WTC11 (cell line): ENCODE measurements around the gene S100PBP. TPM values are rescaled to one million over a fixed set of nuclear protein-coding genes. Genes with fewer than 3 reads are reported as not detected.

Source experiments
- ATAC-seq: fragments of 200-7000 bp; cut with Tn5 transposase; 2 replicates; pipeline ENCODE4 v1.10.0; 2021; ENCODE audit warnings: mild to moderate bottlenecking, moderate library complexity
- CTCF ChIA-PET: fragments of 300-600 bp; sonication (Branson Sonifier 250); formaldehyde crosslinking; loops from one replicate; lab custom pipeline; 2021; ENCODE audit warnings: antibody characterized with exemption; lab: Charles Lee
- POLR2A ChIA-PET: fragments of 350-600 bp; sonication (Branson Sonifier 250); formaldehyde crosslinking; loops from one replicate; lab custom pipeline; 2021; ENCODE audit warnings: antibody characterized with exemption; lab: Charles Lee
- DNase-seq: peaks from one replicate; pipeline ENCODE4 v3.0.0; 2021; ENCODE audit warnings: low spot score
- H3K27ac Mint-ChIP-seq: 2 replicates; pipeline ENCODE4 v1.8.0; 2021; ENCODE audit warnings: mixed read lengths
- H3K27me3 Mint-ChIP-seq: 2 replicates; pipeline ENCODE4 v1.8.0; 2021; ENCODE audit warnings: low read depth, mild to moderate bottlenecking, moderate library complexity, mixed read lengths
- H3K36me3 Mint-ChIP-seq: 2 replicates; pipeline ENCODE4 v1.8.0; 2021; ENCODE audit warnings: mixed read lengths
- H3K4me1 Mint-ChIP-seq: 2 replicates; pipeline ENCODE4 v1.8.0; 2022; ENCODE audit warnings: mixed read lengths
- H3K4me3 Mint-ChIP-seq: 2 replicates; pipeline ENCODE4 v1.8.0; 2021; ENCODE audit warnings: mild to moderate bottlenecking, moderate library complexity, mixed read lengths
- H3K9me3 Mint-ChIP-seq: 2 replicates; pipeline ENCODE4 v1.8.0; 2021; ENCODE audit warnings: mixed read lengths
- AFF4 ChIP-seq: sonication (generic); formaldehyde crosslinking; IDR thresholded peaks from 2 replicates; pipeline ENCODE4 v1.8.1; 2023; ENCODE audit warnings: mild to moderate bottlenecking, missing genetic modification reagents, borderline replicate concordance
- ATF2 ChIP-seq: sonication (generic); formaldehyde crosslinking; IDR thresholded peaks from 2 replicates; pipeline ENCODE4 v1.8.1; 2022; ENCODE audit warnings: low read depth, missing genetic modification reagents, borderline replicate concordance
- ATF3 ChIP-seq: sonication (generic); formaldehyde crosslinking; conservative IDR thresholded peaks from 2 replicates; pipeline ENCODE4 v1.8.1; 2022; ENCODE audit warnings: mild to moderate bottlenecking, missing genetic modification reagents
- ELF4 ChIP-seq: sonication (generic); formaldehyde crosslinking; IDR thresholded peaks from 2 replicates; pipeline ENCODE4 v1.8.1; 2022; ENCODE audit warnings: low read depth, mild to moderate bottlenecking, moderate library complexity, missing genetic modification reagents
- EMX1 ChIP-seq: fragments of 250-450 bp; sonication (Bioruptor Pico); IDR thresholded peaks from 2 replicates; pipeline ENCODE4 v1.8.0; 2021; ENCODE audit warnings: mild to moderate bottlenecking
- FOXK1 ChIP-seq: sonication (generic); formaldehyde crosslinking; IDR thresholded peaks from 2 replicates; pipeline ENCODE4 v1.8.0; 2022; ENCODE audit warnings: mild to moderate bottlenecking, moderate library complexity, missing genetic modification reagents
- FOXP1 ChIP-seq: sonication (generic); formaldehyde crosslinking; IDR thresholded peaks from 2 replicates; pipeline ENCODE4 v1.8.0; 2022; ENCODE audit warnings: missing genetic modification reagents, mild to moderate bottlenecking, moderate library complexity, borderline replicate concordance
- GTF2I ChIP-seq: fragments of 250-450 bp; sonication (Bioruptor Pico); conservative IDR thresholded peaks from 2 replicates; pipeline ENCODE4 v1.4.0; 2021; ENCODE audit warnings: mild to moderate bottlenecking
- HMGXB4 ChIP-seq: sonication (generic); formaldehyde crosslinking; IDR thresholded peaks from 2 replicates; pipeline ENCODE4 v1.8.1; 2023; ENCODE audit warnings: mild to moderate bottlenecking, moderate library complexity, missing genetic modification reagents
- KAT7 ChIP-seq: sonication (generic); formaldehyde crosslinking; IDR thresholded peaks from 2 replicates; pipeline ENCODE4 v1.8.1; 2023; ENCODE audit warnings: missing genetic modification reagents, mild to moderate bottlenecking, borderline replicate concordance
- MAX ChIP-seq: sonication (generic); formaldehyde crosslinking; IDR thresholded peaks from 2 replicates; pipeline ENCODE4 v1.8.0; 2022; ENCODE audit warnings: mild to moderate bottlenecking, missing genetic modification reagents
- NR2C2 ChIP-seq: sonication (generic); formaldehyde crosslinking; IDR thresholded peaks from 2 replicates; pipeline ENCODE4 v1.8.0; 2022; ENCODE audit warnings: mild to moderate bottlenecking, missing genetic modification reagents
- PRRX2 ChIP-seq: fragments of 250-450 bp; sonication (Bioruptor Pico); IDR thresholded peaks from 2 replicates; pipeline ENCODE4 v1.8.0; 2021; ENCODE audit warnings: mild to moderate bottlenecking
- SMAD4 ChIP-seq: sonication (generic); formaldehyde crosslinking; IDR thresholded peaks from 2 replicates; pipeline ENCODE4 v1.8.0; 2022; ENCODE audit warnings: mild to moderate bottlenecking, missing genetic modification reagents
- USF2 ChIP-seq: sonication (generic); formaldehyde crosslinking; IDR thresholded peaks from 2 replicates; pipeline ENCODE4 v1.8.1; 2023; ENCODE audit warnings: mild to moderate bottlenecking, missing genetic modification reagents, moderate library complexity
- ZBTB43 ChIP-seq: sonication (generic); formaldehyde crosslinking; IDR thresholded peaks from 2 replicates; pipeline ENCODE4 v1.8.1; 2023; ENCODE audit warnings: mild to moderate bottlenecking, missing genetic modification reagents
- ZNF121 ChIP-seq: sonication (generic); formaldehyde crosslinking; IDR thresholded peaks from 2 replicates; pipeline ENCODE4 v1.8.0; 2023; ENCODE audit warnings: missing genetic modification reagents
- ZNF219 ChIP-seq: sonication (generic); formaldehyde crosslinking; IDR thresholded peaks from 2 replicates; pipeline ENCODE4 v1.8.0; 2023; ENCODE audit warnings: missing genetic modification reagents, mild to moderate bottlenecking, borderline replicate concordance
- ZNF512 ChIP-seq: sonication (generic); formaldehyde crosslinking; IDR thresholded peaks from 2 replicates; pipeline ENCODE4 v1.8.1; 2022; ENCODE audit warnings: missing genetic modification reagents, borderline replicate concordance
- ZNF671 ChIP-seq: fragments of 250-450 bp; sonication (Bioruptor Pico); IDR thresholded peaks from 2 replicates; pipeline ENCODE4 v1.8.0; 2021; ENCODE audit warnings: mild to moderate bottlenecking
- total RNA-seq: library from RNA; stranded (reverse); gene quantifications from 3 replicates; pipeline ENCODE4 v1.2.3, GENCODE V29; 2021

The S100PBP gene
- total RNA-seq, 1 experiment from 2014 or later = 62.9 TPM

GRCh38 chr1:32817815-32818786 lies 648 bp downstream of the S100PBP start (continued):
- TF ChIP-seq ATF3 (CRISPR knock-in tag) = no peak
- peak; percentile 42; the same call in 1 of the 2 replicates for TF ChIP-seq KAT7
- TF ChIP-seq SMAD4 (CRISPR knock-in tag) = peak; percentile 30; the same call in 1 of the 2 replicates
- TF ChIP-seq GTF2I = no peak
- TF ChIP-seq NR2C2 (CRISPR knock-in tag) = no peak
- no peak for TF ChIP-seq ELF4
- no peak for TF ChIP-seq ATF2 (CRISPR knock-in tag)
- TF ChIP-seq ZBTB43 (CRISPR knock-in tag) = no peak
- TF ChIP-seq HMGXB4 = no peak; the same call in none of the 2 replicates

- TF ChIP-seq ZNF121 (peak; percentile 68; the same call in 1 of the 2 replicates), EMX1 (CRISPR knock-in tag) (no peak)
- TF ChIP-seq, all 79 proteins: peak for 1
- peak overlapping the region; percentile 97 for H3K27ac Mint-ChIP-seq
- peaks cover 34% of the 10 kb centered on the region for H3K4me1 Mint-ChIP-seq
- no peaks in the 10 kb centered on the region for H3K27me3 Mint-ChIP-seq
- POLR2A ChIA-PET = no interaction called here
- DNase-seq (no peak), ATAC-seq (no peak)
- H3K36me3 Mint-ChIP-seq = peaks cover 13% of the 10 kb centered on the region
- H3K4me3 Mint-ChIP-seq = peak overlapping the region; percentile 100
- CTCF ChIA-PET = no interaction called here
- H3K9me3 Mint-ChIP-seq = peaks cover 4% of the 10 kb centered on the region
These were observed 1.5 kb downstream of the S100PBP start for GRCh38 chr1:32818804-32819541.

GRCh38 chr1:32825181-32825580 lies 7.7 kb downstream of the S100PBP start:
- H3K4me1 Mint-ChIP-seq = no peaks in the 10 kb centered on the region
- DNase-seq (no peak), ATAC-seq (no peak)
- ChIA-PET CTCF (no interaction called here), POLR2A (no interaction called here)
- peaks cover 45% of the 10 kb centered on the region for H3K36me3 Mint-ChIP-seq
- H3K27me3 Mint-ChIP-seq = no peaks in the 10 kb centered on the region
- H3K9me3 Mint-ChIP-seq = peaks cover 4% of the 10 kb centered on the region
- H3K4me3 Mint-ChIP-seq = no peak overlapping the region
- H3K27ac Mint-ChIP-seq = no peak overlapping the region
- TF ChIP-seq ZNF671 (CRISPR knock-in tag) = no peak
- no peak for TF ChIP-seq PRRX2 (CRISPR knock-in tag)
- no peak for TF ChIP-seq ZNF219 (CRISPR knock-in tag)
- TF ChIP-seq MAX (CRISPR knock-in tag) = no peak
- no peak for TF ChIP-seq KAT7
- no peak for TF ChIP-seq AFF4
- TF ChIP-seq USF2 = no peak
- TF ChIP-seq ZNF512 (CRISPR knock-in tag) = no peak
- TF ChIP-seq FOXK1 (CRISPR knock-in tag) = no peak
- no peak for TF ChIP-seq FOXP1 (CRISPR knock-in tag)
